K562 (cell line): Measurements from ENCODE around the gene MAP3K13. TPM values are rescaled to one million over a fixed set of nuclear protein-coding genes. Genes with fewer than 3 reads are reported as not detected.

Source experiments
- CBX2 ChIP-seq: fragments of 200-600 bp; sonication (generic); IDR thresholded peaks from one replicate; pipeline ENCODE4 v1.6.1; 2012; ENCODE audit warnings: mild to moderate bottlenecking, low read length, inconsistent platforms; ENCODE audit not compliant: insufficient read depth, poor library complexity, severe bottlenecking
- CTBP1 ChIP-seq: fragments of 450-650 bp; IDR thresholded peaks from 2 replicates; pipeline ENCODE4 v1.6.1; 2016; ENCODE audit warnings: borderline replicate concordance
- EGR1 ChIP-seq: fragments of 450-650 bp; conservative IDR thresholded peaks from 2 replicates; pipeline ENCODE4 v1.6.1; 2017; ENCODE audit warnings: mild to moderate bottlenecking
- ELF4 ChIP-seq: fragments of 450-650 bp; formaldehyde crosslinking; IDR thresholded peaks from 2 replicates; pipeline ENCODE4 v1.4.0; 2022; ENCODE audit warnings: missing genetic modification characterization
- GTF2A2 ChIP-seq: IDR thresholded peaks from 2 replicates; pipeline ENCODE4 v1.6.1; 2016; ENCODE audit warnings: mild to moderate bottlenecking, missing genetic modification characterization, missing compliant biosample characterization
- L3MBTL2 ChIP-seq: fragments of 450-650 bp; IDR thresholded peaks from 2 replicates; pipeline ENCODE4 v1.6.1; 2016; ENCODE audit warnings: mild to moderate bottlenecking, moderate library complexity
- MEF2A ChIP-seq: IDR thresholded peaks from 2 replicates; pipeline ENCODE4 v1.6.1; 2011; ENCODE audit warnings: low read depth, mild to moderate bottlenecking, low read length, moderate library complexity; ENCODE audit not compliant: control insufficient read depth
- MEF2D ChIP-seq: conservative IDR thresholded peaks from 2 replicates; pipeline ENCODE4 v1.6.1; 2016; ENCODE audit warnings: low read depth, missing genetic modification characterization, missing compliant biosample characterization
- PCBP2 ChIP-seq: fragments of 200-400 bp; formaldehyde crosslinking; IDR thresholded peaks from 2 replicates; pipeline ENCODE4 v1.6.1; 2018; ENCODE audit warnings: low read length, low read depth, mild to moderate bottlenecking, moderate library complexity; ENCODE audit not compliant: poor library complexity, severe bottlenecking
- RBM34 ChIP-seq: fragments of 200-400 bp; formaldehyde crosslinking; IDR thresholded peaks from 2 replicates; pipeline ENCODE4 v1.6.1; 2018; ENCODE audit warnings: low read length, borderline replicate concordance; ENCODE audit not compliant: insufficient read depth
- ZKSCAN3 ChIP-seq: fragments of 250-450 bp; sonication (Bioruptor Pico); IDR thresholded peaks from 2 replicates; pipeline ENCODE4 v1.4.0; 2020
- ZNF175 ChIP-seq: fragments of 200-800 bp; sonication (Bioruptor generic); IDR thresholded peaks from 2 replicates; pipeline ENCODE4 v1.6.1; 2016; ENCODE audit warnings: low read depth, mild to moderate bottlenecking, missing genetic modification characterization, missing compliant biosample characterization
- ZNF551 ChIP-seq: fragments of 250-450 bp; sonication (Bioruptor Pico); IDR thresholded peaks from 2 replicates; pipeline ENCODE4 v1.5.0; 2021; ENCODE audit warnings: mild to moderate bottlenecking, moderate library complexity
- ZNF57 ChIP-seq: fragments of 450-650 bp; formaldehyde crosslinking; IDR thresholded peaks from 2 replicates; pipeline ENCODE4 v1.4.0; 2020; ENCODE audit warnings: mild to moderate bottlenecking, moderate library complexity
- ZNF830 ChIP-seq: fragments of 250-450 bp; sonication (Bioruptor Pico); IDR thresholded peaks from 2 replicates; pipeline ENCODE4 v1.5.0; 2021; ENCODE audit warnings: mild to moderate bottlenecking
- polyA plus RNA-seq, 8 experiments: library from polyadenylated mRNA; depleted of rRNA in 4 of 8; stranded (reverse) in 5 of 8; unstranded in 3 of 8; fragments of >200 nt; fragmentation: Nextera tagmentation in 2 of 8; fragmentation: Illumina TruSeq in 1 of 8; extraction: Ambion mirVana in 2 of 8; extraction: Trizol in 1 of 8; gene quantifications; 2 replicates each; pipeline versions ENCODE4 v1.2.1 to v1.2.3, GENCODE V29; 2011 to 2014; ENCODE audit warnings: inconsistent platforms in 1 of 8, missing spikeins in 1 of 8
- total RNA-seq, 7 experiments: library from RNA; depleted of rRNA in 6 of 7; stranded (reverse); fragments of >200 nt in 6 of 7; fragmentation: Illumina TruSeq in 2 of 7; extraction: Trizol in 2 of 7; gene quantifications; 2 replicates each; pipeline versions ENCODE4 v1.2.1 to v1.2.3, GENCODE V29; 2011 to 2021; ENCODE audit warnings: low replicate concordance in 1 of 7
- TF ChIP-seq, protein P1 (sequence below): fragments of 200-800 bp; sonication (Bioruptor generic); IDR thresholded peaks from 2 replicates; pipeline ENCODE4 v1.6.1; 2016; ENCODE audit warnings: missing genetic modification characterization, missing compliant biosample characterization
- TF ChIP-seq, protein P2 (sequence below): sonication (generic); formaldehyde crosslinking; IDR thresholded peaks from 2 replicates; pipeline ENCODE4 v1.8.0; 2023; ENCODE audit warnings: mild to moderate bottlenecking, missing genetic modification reagents
- TF ChIP-seq, protein P3 (sequence below): fragments of 250-450 bp; sonication (Bioruptor Pico); IDR thresholded peaks from 2 replicates; pipeline ENCODE4 v1.8.0; 2021; ENCODE audit warnings: moderate library complexity, mild to moderate bottlenecking, inconsistent platforms
- TF ChIP-seq, protein P4 (sequence below): fragments of 250-450 bp; sonication (Bioruptor Pico); IDR thresholded peaks from 2 replicates; pipeline ENCODE4 v1.5.0; 2022; ENCODE audit warnings: mild to moderate bottlenecking

The MAP3K13 gene
- total and polyA plus RNA-seq, 9 of the 15 experiments (the other 6 are each of a cell fraction or from before 2014, with no cell fraction given) = 0.04 to 0.32 (median 0.15) TPM; not detected in 2

DNA sequence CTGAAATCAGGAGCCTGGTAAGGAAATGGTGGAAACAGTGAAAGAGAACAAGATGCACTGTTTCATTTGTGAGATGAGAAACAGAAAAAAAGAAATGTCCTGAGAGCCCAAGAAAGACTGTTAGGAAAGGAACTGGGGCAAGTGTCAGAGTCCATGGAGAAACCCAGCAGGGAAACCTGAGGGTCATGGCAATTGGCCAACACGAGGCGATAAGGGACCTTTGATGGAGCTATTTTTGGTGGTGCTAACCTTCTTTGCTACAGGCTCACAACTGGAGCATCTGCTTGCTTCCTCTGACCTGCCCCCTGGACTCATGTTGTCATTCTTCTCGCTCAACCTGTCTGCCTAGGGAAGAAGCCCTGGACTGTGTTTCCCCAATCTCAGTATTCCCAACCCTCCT is 140.1 kb downstream of the MAP3K13 start (continued):
- TF ChIP-seq, protein P1, sequence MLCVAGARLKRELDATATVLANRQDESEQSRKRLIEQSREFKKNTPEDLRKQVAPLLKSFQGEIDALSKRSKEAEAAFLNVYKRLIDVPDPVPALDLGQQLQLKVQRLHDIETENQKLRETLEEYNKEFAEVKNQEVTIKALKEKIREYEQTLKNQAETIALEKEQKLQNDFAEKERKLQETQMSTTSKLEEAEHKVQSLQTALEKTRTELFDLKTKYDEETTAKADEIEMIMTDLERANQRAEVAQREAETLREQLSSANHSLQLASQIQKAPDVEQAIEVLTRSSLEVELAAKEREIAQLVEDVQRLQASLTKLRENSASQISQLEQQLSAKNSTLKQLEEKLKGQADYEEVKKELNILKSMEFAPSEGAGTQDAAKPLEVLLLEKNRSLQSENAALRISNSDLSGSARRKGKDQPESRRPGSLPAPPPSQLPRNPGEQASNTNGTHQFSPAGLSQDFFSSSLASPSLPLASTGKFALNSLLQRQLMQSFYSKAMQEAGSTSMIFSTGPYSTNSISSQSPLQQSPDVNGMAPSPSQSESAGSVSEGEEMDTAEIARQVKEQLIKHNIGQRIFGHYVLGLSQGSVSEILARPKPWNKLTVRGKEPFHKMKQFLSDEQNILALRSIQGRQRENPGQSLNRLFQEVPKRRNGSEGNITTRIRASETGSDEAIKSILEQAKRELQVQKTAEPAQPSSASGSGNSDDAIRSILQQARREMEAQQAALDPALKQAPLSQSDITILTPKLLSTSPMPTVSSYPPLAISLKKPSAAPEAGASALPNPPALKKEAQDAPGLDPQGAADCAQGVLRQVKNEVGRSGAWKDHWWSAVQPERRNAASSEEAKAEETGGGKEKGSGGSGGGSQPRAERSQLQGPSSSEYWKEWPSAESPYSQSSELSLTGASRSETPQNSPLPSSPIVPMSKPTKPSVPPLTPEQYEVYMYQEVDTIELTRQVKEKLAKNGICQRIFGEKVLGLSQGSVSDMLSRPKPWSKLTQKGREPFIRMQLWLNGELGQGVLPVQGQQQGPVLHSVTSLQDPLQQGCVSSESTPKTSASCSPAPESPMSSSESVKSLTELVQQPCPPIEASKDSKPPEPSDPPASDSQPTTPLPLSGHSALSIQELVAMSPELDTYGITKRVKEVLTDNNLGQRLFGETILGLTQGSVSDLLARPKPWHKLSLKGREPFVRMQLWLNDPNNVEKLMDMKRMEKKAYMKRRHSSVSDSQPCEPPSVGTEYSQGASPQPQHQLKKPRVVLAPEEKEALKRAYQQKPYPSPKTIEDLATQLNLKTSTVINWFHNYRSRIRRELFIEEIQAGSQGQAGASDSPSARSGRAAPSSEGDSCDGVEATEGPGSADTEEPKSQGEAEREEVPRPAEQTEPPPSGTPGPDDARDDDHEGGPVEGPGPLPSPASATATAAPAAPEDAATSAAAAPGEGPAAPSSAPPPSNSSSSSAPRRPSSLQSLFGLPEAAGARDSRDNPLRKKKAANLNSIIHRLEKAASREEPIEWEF (CRISPR knock-in tag) = no peak
- 0 out of 2 replicates have a peak, but pooled peaks have one; percentile 12 for TF ChIP-seq CTBP1
- TF ChIP-seq L3MBTL2 = 0 out of 2 replicates have a peak, but pooled peaks have one; percentile 21
- no peak for TF ChIP-seq GTF2A2
- TF ChIP-seq ZNF551 (CRISPR knock-in tag) = no peak
- no peak for TF ChIP-seq RBM34
- no peak for TF ChIP-seq ZKSCAN3 (CRISPR knock-in tag)
- TF ChIP-seq, protein P2, sequence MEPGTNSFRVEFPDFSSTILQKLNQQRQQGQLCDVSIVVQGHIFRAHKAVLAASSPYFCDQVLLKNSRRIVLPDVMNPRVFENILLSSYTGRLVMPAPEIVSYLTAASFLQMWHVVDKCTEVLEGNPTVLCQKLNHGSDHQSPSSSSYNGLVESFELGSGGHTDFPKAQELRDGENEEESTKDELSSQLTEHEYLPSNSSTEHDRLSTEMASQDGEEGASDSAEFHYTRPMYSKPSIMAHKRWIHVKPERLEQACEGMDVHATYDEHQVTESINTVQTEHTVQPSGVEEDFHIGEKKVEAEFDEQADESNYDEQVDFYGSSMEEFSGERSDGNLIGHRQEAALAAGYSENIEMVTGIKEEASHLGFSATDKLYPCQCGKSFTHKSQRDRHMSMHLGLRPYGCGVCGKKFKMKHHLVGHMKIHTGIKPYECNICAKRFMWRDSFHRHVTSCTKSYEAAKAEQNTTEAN = no peak
- no peak for TF ChIP-seq ZNF57 (CRISPR knock-in tag)
- TF ChIP-seq CBX2 = no peak
- no peak for TF ChIP-seq ZNF175
- TF ChIP-seq MEF2D (tag) = peak; percentile 83
- TF ChIP-seq, protein P3, sequence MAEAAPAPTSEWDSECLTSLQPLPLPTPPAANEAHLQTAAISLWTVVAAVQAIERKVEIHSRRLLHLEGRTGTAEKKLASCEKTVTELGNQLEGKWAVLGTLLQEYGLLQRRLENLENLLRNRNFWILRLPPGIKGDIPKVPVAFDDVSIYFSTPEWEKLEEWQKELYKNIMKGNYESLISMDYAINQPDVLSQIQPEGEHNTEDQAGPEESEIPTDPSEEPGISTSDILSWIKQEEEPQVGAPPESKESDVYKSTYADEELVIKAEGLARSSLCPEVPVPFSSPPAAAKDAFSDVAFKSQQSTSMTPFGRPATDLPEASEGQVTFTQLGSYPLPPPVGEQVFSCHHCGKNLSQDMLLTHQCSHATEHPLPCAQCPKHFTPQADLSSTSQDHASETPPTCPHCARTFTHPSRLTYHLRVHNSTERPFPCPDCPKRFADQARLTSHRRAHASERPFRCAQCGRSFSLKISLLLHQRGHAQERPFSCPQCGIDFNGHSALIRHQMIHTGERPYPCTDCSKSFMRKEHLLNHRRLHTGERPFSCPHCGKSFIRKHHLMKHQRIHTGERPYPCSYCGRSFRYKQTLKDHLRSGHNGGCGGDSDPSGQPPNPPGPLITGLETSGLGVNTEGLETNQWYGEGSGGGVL (CRISPR knock-in tag) = no peak
- no peak for TF ChIP-seq ELF4
- TF ChIP-seq, protein P4, sequence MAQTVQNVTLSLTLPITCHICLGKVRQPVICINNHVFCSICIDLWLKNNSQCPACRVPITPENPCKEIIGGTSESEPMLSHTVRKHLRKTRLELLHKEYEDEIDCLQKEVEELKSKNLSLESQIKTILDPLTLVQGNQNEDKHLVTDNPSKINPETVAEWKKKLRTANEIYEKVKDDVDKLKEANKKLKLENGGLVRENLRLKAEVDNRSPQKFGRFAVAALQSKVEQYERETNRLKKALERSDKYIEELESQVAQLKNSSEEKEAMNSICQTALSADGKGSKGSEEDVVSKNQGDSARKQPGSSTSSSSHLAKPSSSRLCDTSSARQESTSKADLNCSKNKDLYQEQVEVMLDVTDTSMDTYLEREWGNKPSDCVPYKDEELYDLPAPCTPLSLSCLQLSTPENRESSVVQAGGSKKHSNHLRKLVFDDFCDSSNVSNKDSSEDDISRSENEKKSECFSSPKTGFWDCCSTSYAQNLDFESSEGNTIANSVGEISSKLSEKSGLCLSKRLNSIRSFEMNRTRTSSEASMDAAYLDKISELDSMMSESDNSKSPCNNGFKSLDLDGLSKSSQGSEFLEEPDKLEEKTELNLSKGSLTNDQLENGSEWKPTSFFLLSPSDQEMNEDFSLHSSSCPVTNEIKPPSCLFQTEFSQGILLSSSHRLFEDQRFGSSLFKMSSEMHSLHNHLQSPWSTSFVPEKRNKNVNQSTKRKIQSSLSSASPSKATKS (CRISPR knock-in tag) = no peak
- peak; percentile 84 for TF ChIP-seq MEF2A
- no peak for TF ChIP-seq PCBP2
- TF ChIP-seq EGR1 = no peak
- no peak for TF ChIP-seq ZNF830 (CRISPR knock-in tag)
